GM18526 (cell line): Measurements from ENCODE around the gene UBE2J2.

ENCODE experiments used
- POLR2A ChIP-seq: IDR thresholded peaks from 3 replicates; pipeline ENCODE4 v1.6.1; 2011; ENCODE audit not compliant: insufficient read length; ENCODE audit errors: extremely low read depth

UBE2J2 gene

GRCh38 chr1:1236945-1237873, 36.4 kb downstream of the UBE2J2 start:
- TF ChIP-seq POLR2A: no peak

- TF ChIP-seq POLR2A: no peak
These were observed 37.4 kb downstream of the UBE2J2 start for GRCh38 chr1:1236176-1236763.

- no peak for TF ChIP-seq POLR2A
These were observed 38.5 kb downstream of the UBE2J2 start for GRCh38 chr1:1235016-1235744.

- TF ChIP-seq POLR2A: no peak
These were observed 39.4 kb downstream of the UBE2J2 start for GRCh38 chr1:1234180-1234808.

- no peak for TF ChIP-seq POLR2A
These were observed 40.1 kb downstream of the UBE2J2 start for GRCh38 chr1:1233567-1233892.

- TF ChIP-seq POLR2A: no peak
These were observed 40.7 kb downstream of the UBE2J2 start for GRCh38 chr1:1232796-1233566.

GRCh38 chr1:1232208-1232795, 41.4 kb downstream of the UBE2J2 start, which contains the start of gene B3GALT6:
TSS of gene B3GALT6 (plus strand) at chr1:1232237. CDS start at chr1:1232279, 42 bp downstream.
- TF ChIP-seq POLR2A: no peak

GRCh38 chr1:1231400-1232207, 42.0 kb downstream of the UBE2J2 start, which contains the start of gene SDF4:
TSS of gene SDF4 (minus strand) at chr1:1232001. CDS start at chr1:1228772, 3,229 bp downstream.
- peak; percentile 93 for TF ChIP-seq POLR2A

GRCh38 chr1:1230656-1231399, 42.8 kb downstream of the UBE2J2 start:
- TF ChIP-seq POLR2A: no peak

GRCh38 chr1:1229770-1230169, 43.9 kb downstream of the UBE2J2 start:
- TF ChIP-seq POLR2A: no peak

GRCh38 chr1:1228596-1229321, 44.9 kb downstream of the UBE2J2 start:
- no peak for TF ChIP-seq POLR2A

- TF ChIP-seq POLR2A: no peak
These were observed 45.5 kb downstream of the UBE2J2 start for GRCh38 chr1:1228187-1228586.
